HG03378 (cell line): Measurements from ENCODE around the gene PLPP3.

Source experiments
- ATAC-seq: cut with Tn5 transposase; IDR thresholded peaks from one replicate; pipeline ENCODE4 v1.9.1; 2021; ENCODE audit warnings: mild to moderate bottlenecking, moderate library complexity; ENCODE audit not compliant: unreplicated experiment

Gene PLPP3

DNA sequence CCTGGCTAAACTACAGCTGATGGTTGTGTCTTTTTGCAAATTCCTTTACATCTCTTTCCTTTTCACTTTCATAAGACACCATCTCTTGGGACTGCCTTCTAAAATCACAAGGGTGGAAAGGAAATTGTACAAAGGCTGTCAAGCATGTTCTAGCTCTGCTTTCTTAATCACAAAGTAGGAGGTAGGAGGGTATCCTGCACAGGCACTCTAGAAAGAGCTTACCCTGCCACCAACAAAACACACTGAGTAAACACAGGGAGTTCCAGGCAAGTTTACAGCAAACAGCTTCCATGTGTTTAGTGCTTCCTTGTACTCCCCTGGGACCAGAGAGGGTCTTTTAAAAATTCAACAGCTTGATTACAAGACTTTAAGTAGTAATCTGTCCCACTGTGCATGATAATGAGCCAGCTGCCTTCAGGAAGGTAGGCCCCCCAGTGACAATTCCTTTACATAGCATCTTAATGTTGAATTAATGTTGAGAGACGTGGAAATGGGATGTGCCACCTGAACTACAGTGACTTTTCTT is 2.4 kb downstream of the PLPP3 start:
- no peak for ATAC-seq

- no peak for ATAC-seq
Measured at GRCh38 chr1:56575865-56576264, 3.5 kb downstream of the PLPP3 start.

GRCh38 chr1:56574794-56575193 is 4.6 kb downstream of the PLPP3 start:
- ATAC-seq = no peak

GRCh38 chr1:56573311-56573710 is 6.1 kb downstream of the PLPP3 start:
- ATAC-seq = no peak

DNA sequence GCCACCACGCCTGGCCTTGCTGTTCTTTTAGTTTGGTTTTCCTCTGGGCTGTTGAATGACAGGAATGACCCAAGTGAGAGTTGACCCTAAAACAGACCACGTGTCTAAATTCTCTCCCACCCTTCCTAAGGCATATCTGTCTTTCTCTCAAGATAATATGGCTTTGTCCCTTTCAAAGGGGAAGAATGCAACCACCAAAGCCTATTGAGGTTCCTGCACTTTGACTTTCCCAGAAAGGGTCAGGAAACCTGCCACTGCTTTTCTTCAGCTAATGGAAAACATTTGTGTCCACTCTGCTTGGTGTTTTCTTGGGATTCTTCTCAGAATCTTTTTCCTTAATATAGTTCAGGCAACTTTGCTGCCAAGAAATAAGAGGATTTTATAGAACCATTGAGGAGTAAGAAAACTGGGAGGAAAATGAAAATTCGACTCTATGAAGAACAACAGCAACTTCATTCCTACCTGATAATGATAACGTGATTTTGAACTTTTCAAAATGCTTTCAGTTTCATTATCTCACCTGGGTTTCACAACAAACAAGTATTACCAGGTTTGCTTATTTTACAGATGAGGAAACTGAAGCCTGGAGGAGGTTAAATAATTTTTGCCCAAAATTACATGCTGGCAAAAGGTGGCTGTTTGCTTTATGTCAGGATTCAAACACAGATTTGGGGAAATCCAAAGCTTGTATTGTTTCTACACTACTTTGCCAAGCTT is 6.9 kb downstream of the PLPP3 start:
- no peak for ATAC-seq

DNA sequence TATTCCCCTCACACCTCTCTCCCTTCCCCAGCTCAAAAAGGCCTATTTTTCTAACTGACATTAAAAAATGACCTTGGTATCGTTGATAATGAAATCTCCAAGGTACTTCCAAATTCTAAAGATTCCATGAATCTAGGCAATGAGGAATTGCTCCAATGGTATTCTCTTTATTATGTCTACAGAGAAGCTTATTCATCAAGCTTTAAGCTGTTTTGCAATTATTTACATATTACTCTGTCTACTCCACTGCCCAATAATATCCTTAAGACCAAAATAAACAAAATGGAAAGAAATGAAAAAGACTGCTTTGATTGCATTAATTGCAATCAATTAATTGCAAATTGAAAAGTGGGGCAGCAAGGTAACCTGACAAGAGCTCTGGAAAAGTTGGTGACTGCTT is 7.9 kb downstream of the PLPP3 start:
- no peak for ATAC-seq

DNA sequence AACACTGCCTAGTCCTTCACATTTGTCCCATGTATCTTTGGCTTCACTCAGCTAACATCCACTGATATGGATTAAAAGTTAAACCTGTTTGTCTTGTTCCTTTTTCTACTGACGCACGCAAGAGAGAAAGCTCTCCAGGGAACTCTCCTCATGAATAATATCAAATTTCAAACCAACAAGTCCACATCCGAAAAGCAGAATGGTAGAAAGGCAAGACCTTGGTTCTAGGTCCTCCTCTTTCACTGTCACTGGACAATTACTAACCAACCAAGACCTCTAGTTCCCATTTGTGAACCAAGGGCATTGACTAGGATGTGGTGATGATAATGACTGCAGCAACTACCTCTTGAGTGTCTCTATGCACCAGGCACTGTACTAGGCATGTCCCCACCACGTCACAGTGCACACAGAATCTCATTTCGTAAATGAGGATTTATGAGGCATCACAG is 8.4 kb downstream of the PLPP3 start:
- ATAC-seq = no peak

DNA sequence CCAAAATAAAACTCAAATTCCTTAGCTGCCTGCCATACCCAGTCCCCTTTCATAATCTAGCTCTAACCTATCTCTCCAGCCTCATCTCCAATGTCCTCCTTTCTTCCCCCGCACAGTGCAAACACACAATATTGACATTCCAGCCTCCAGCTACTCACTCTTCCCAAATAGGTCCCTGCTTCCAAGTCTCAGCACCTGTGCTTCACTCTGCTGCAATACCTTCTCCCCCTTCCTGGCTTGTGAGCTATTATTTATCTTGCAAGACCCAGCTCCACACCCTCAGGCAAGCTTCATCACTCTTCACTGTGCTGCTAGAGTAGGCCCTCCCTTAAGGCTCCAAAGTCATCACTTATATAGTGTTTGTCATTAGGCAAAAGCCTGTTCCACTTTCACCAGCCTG is 9.7 kb downstream of the PLPP3 start:
- no peak for ATAC-seq

DNA sequence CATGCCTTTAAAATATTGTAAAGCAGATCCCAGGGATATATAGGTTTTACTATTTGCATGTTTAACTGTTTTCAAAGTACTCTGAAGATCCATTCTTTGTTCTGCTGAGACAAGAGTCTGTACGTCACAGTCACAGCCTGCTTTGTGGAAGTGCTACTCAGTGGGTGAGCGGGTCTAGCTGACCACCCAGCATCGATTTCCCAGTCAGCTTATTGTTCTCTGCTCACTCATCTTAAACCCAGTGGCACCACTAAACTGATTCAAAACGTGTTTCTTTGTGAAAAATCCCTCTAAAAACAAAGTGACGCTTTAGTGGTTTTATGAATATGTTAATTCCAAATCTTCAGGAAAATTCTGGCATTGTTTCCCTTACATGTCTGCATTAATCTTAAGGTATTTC is 12.4 kb downstream of the PLPP3 start:
- ATAC-seq = no peak

DNA sequence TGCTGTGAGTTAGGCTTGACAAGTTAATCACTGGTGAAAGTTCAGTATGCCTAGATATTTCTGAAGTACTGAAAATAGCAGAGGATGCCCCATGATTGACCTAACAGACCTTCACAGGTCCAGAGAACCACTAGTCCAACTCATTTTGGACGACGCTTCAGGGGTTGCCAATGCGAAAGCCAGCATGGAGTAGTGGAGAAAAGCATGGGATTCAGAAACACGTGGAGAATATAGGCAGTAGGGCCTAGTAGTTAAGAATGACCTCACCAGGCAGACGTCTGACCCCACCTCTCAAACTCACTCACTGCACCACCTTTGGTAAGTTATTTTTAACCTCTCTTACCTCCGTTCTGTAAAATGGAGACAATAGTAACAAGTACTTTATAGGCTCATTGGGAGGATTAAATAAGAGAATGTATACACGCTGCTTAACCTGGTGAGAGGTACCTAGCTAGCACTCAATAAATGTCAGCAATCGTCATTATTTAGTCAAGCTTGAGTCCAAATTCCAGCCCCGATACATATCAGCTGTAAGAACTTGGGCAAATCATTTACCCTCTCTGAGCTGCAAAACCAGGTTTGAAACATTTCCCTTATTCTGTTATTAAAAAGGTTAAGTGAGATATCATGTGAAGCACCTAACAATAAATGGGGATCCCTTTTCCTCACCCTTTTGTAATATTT is 13.2 kb downstream of the PLPP3 start:
- no peak for ATAC-seq

DNA sequence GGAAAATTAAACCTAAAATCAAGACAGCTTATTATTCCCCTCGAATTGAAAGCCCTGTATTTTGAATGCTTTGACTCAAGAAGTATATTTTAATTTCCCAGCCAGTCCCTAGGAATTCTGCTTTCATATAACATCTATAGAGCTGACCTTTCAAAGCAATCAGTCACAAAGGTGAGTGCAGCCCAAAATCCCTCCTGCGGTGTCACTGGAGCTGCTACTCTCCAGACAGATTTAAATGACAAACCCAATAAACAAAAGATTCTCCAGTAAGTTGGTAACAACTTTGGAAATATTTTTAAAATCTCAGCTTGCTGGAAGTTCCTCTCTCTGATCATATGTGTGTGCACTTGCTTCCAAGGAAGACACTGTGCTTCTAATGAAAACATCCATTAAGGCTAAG is 14.7 kb downstream of the PLPP3 start:
- ATAC-seq = no peak

GRCh38 chr1:56563568-56563967 is 15.8 kb downstream of the PLPP3 start:
- ATAC-seq = no peak

GRCh38 chr1:56562891-56563452 is 16.4 kb downstream of the PLPP3 start:
- ATAC-seq = no peak

GRCh38 chr1:56561227-56562019 is 17.9 kb downstream of the PLPP3 start:
- no peak for ATAC-seq

- no peak for ATAC-seq
Measured at GRCh38 chr1:56557746-56558145, 21.6 kb downstream of the PLPP3 start.

GRCh38 chr1:56555448-56555847 is 23.9 kb downstream of the PLPP3 start:
- no peak for ATAC-seq

- no peak for ATAC-seq
Measured at GRCh38 chr1:56553046-56553445, 26.3 kb downstream of the PLPP3 start.

DNA sequence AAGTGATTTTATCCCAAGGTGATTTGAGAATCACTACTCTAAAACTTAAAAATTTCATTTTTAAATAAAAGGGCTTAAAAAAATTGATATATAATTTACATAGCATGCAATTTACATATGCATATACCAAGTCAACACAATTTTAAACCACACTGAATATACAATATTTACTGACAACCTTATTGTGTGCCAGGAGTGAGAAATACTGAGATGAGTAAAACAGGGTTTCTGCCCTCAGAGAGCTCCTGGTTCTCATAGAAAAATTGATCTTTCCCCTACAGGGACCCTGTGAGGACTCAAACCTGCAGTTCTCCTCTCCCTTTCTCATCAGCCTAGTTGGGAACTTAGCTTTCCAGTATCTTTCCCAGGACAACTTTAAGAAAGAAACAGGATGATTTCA is 27.0 kb downstream of the PLPP3 start:
- no peak for ATAC-seq

GRCh38 chr1:56551691-56552090 is 27.7 kb downstream of the PLPP3 start:
- ATAC-seq = no peak

- ATAC-seq = no peak
Measured at GRCh38 chr1:56550859-56551188, 28.5 kb downstream of the PLPP3 start.

GRCh38 chr1:56550138-56550858 is 29.1 kb downstream of the PLPP3 start:
- no peak for ATAC-seq
